GM12878 (cell line): ENCODE results near the gene TRIM37. TPM values are rescaled to one million over a fixed set of nuclear protein-coding genes. Genes with fewer than 3 reads are reported as not detected.

ENCODE experiments used
- ATAC-seq: fragments of 200-7000 bp; cut with Tn5 transposase; 3 replicates; pipeline ENCODE4 v1.9.1; 2020; ENCODE audit warnings: mild to moderate bottlenecking, moderate library complexity
- BruUV-seq: library from RNA; stranded (reverse); fragments of 400-500 nt; replicated peaks from 2 replicates; lab custom pipeline; 2021; lab: Mats Ljungman, UMichigan
- CTCF ChIA-PET: fragments of 300-600 bp; sonication (Branson Sonifier 250); formaldehyde crosslinking; extraction: SDS; loops from one replicate; lab custom pipeline; 2021; ENCODE audit warnings: inconsistent platforms; lab: Yijun Ruan, JAX
- POLR2A ChIA-PET: fragments of 350-600 bp; formaldehyde crosslinking; extraction: SDS; loops from one replicate; lab custom pipeline; 2021; ENCODE audit warnings: inconsistent platforms; lab: Charles Lee
- RAD21 ChIA-PET: fragments of 300-600 bp; sonication (Branson Sonifier 250); formaldehyde crosslinking; loops from one replicate; lab custom pipeline; 2023; ENCODE audit warnings: antibody characterized with exemption; ENCODE audit not compliant: unreplicated experiment; lab: Charles Lee
- SMC1A ChIA-PET: fragments of 300-600 bp; sonication (Branson Sonifier 250); formaldehyde crosslinking; loops from one replicate; lab custom pipeline; 2023; ENCODE audit not compliant: unreplicated experiment, uncharacterized antibody; lab: Charles Lee
- DNase-seq: peaks from one replicate; pipeline ENCODE4 v3.0.0-alpha.2; 2011; ENCODE audit warnings: low read depth, low spot score
- FAIRE-seq: peaks from 3 replicates; lab custom pipeline; 2011; peaks lifted over from hg19 to GRCh38; lab: Jason Lieb, UNC
- H2AFZ ChIP-seq: 2 replicates; pipeline ENCODE4 v1.6.0; 2011; ENCODE audit warnings: low read depth, low read length, control low read depth; ENCODE audit not compliant: control insufficient read depth
- H3K27ac ChIP-seq: 2 replicates; pipeline ENCODE4 v1.5.1; 2011; ENCODE audit warnings: control low read depth; ENCODE audit not compliant: control insufficient read depth, insufficient read depth
- H3K27me3 ChIP-seq, 2 experiments: replicated peaks in 1 of 2; 2 replicates each; pipeline versions ENCODE4 v1.6.0 to v1.6.1; 2011; ENCODE audit warnings: low read length in 1 of 2; ENCODE audit not compliant: control insufficient read depth in 2 of 2, insufficient read depth in 2 of 2
- H3K36me3 ChIP-seq, 2 experiments: 2 replicates each; pipeline ENCODE4 v1.5.1; 2011; ENCODE audit warnings: low read length in 1 of 2; ENCODE audit not compliant: control insufficient read depth in 2 of 2, insufficient read depth in 2 of 2
- H3K4me1 ChIP-seq: 2 replicates; pipeline ENCODE4 v1.6.1; 2011; ENCODE audit warnings: mild to moderate bottlenecking, low read length, moderate library complexity, mixed read lengths; ENCODE audit not compliant: control insufficient read depth, insufficient read depth
- H3K4me2 ChIP-seq: 2 replicates; pipeline ENCODE4 v1.6.0; 2011; ENCODE audit warnings: control low read depth; ENCODE audit not compliant: control insufficient read depth, insufficient read depth
- H3K4me3 ChIP-seq: fragments of 200-600 bp; sonication (generic); 2 replicates; pipeline ENCODE4 v1.5.1; 2016
- H3K79me2 ChIP-seq: 2 replicates; pipeline ENCODE4 v1.6.0; 2011; ENCODE audit warnings: low read length; ENCODE audit not compliant: control insufficient read depth, insufficient read depth
- H3K9ac ChIP-seq: 2 replicates; pipeline ENCODE4 v1.8.0; 2011; ENCODE audit warnings: low read length, control low read depth, mixed read lengths; ENCODE audit not compliant: control insufficient read depth, insufficient read depth
- H3K9me3 ChIP-seq: replicated peaks from 3 replicates; pipeline ENCODE4 v1.5.1; 2011; ENCODE audit warnings: mild to moderate bottlenecking, low read length; ENCODE audit not compliant: control insufficient read depth, insufficient read depth
- H4K20me1 ChIP-seq: 2 replicates; pipeline ENCODE4 v1.6.0; 2011; ENCODE audit not compliant: control insufficient read depth, insufficient read depth
- BCL11A ChIP-seq: IDR thresholded peaks from 2 replicates; pipeline ENCODE4 v1.6.1; 2011; ENCODE audit warnings: low read depth, low read length
- CEBPB ChIP-seq, 2 experiments: fragments of 150-350 bp in 1 of 2; IDR thresholded peaks; 2 replicates each; pipeline ENCODE4 v1.6.1; 2012 to 2014; ENCODE audit warnings: low read depth in 2 of 2, low read length in 2 of 2, borderline replicate concordance in 1 of 2, inconsistent platforms in 1 of 2
- EGR1 ChIP-seq, 2 experiments: IDR thresholded peaks; 1 replicate in 1 of 2; 2 replicates in 1 of 2; pipeline ENCODE4 v1.6.1; 2011 to 2012; ENCODE audit warnings: low read depth in 2 of 2, low read length in 2 of 2, borderline replicate concordance in 1 of 2, mild to moderate bottlenecking in 1 of 2, moderate library complexity in 1 of 2
- ELK1 ChIP-seq: IDR thresholded peaks from 2 replicates; pipeline ENCODE4 v1.6.1; 2012; ENCODE audit warnings: low read depth, low read length, improper control_type of control experiment
- ETV6 ChIP-seq, 2 experiments: fragments of 450-650 bp in 1 of 2; IDR thresholded peaks in 1 of 2; conservative IDR thresholded peaks in 1 of 2; 2 replicates each; pipeline ENCODE4 v1.6.1; 2014; ENCODE audit warnings: antibody characterized with exemption in 1 of 2, borderline replicate concordance in 1 of 2, low read depth in 1 of 2, mild to moderate bottlenecking in 1 of 2, moderate library complexity in 1 of 2
- FOS ChIP-seq: IDR thresholded peaks from 3 replicates; pipeline ENCODE4 v1.6.1; 2011; ENCODE audit warnings: borderline replicate concordance; ENCODE audit not compliant: insufficient read length; ENCODE audit errors: extremely low read depth
- IRF3 ChIP-seq: fragments of 450-650 bp; IDR thresholded peaks from 2 replicates; pipeline ENCODE4 v1.6.1; 2014; ENCODE audit warnings: mild to moderate bottlenecking
- NFXL1 ChIP-seq: fragments of 450-650 bp; IDR thresholded peaks from 2 replicates; pipeline ENCODE4 v1.6.1; 2017; ENCODE audit warnings: antibody characterized with exemption, mild to moderate bottlenecking, borderline replicate concordance
- RB1 ChIP-seq: fragments of 450-650 bp; formaldehyde crosslinking; IDR thresholded peaks from 2 replicates; pipeline ENCODE4 v1.6.1; 2017; ENCODE audit warnings: mild to moderate bottlenecking, borderline replicate concordance
- ZZZ3 ChIP-seq: IDR thresholded peaks from 2 replicates; pipeline ENCODE4 v1.6.1; 2011; ENCODE audit warnings: low read depth; ENCODE audit not compliant: control insufficient read depth, insufficient read length
- WGBS: methylation state at CpG from one replicate; pipeline ENCODE4 v1.1.6; 2016; ENCODE audit warnings: low lambda C conversion rate; ENCODE audit not compliant: insufficient replicate concordance, insufficient coverage; ENCODE audit errors: missing lambda C conversion rate; 5-methylcytosine and 5-hydroxymethylcytosine counted together
- in situ Hi-C: fragments of 300-500 bp; cut with MboI; formaldehyde crosslinking; loops from 9 replicates; pipeline ENCODE4 v1.14.3; 2018; ENCODE audit warnings: mixed read lengths
- intact Hi-C: fragments of 100-400 bp; cut with micrococcal nuclease; formaldehyde crosslinking; loops from one replicate; pipeline ENCODE4 v1.14.2; 2022; ENCODE audit not compliant: unreplicated experiment
- polyA plus RNA-seq, 11 experiments: library from polyadenylated mRNA; depleted of rRNA in 4 of 11; unstranded in 6 of 11; stranded (reverse) in 5 of 11; fragments of >200 nt; fragmentation: Nextera tagmentation in 4 of 11; fragmentation: Illumina TruSeq in 1 of 11; extraction: Ambion mirVana in 4 of 11; extraction: Trizol in 1 of 11; gene quantifications; 1 replicate in 1 of 11; 2 replicates in 10 of 11; pipeline versions ENCODE4 v1.2.1 to v1.2.3, GENCODE V29; 2011 to 2016; ENCODE audit warnings: inconsistent platforms in 2 of 11, missing spikeins in 2 of 11, low read depth in 1 of 11
- total RNA-seq, 4 experiments: library from RNA; depleted of rRNA in 3 of 4; stranded (reverse); fragments of >200 nt in 3 of 4; fragmentation: Illumina TruSeq in 1 of 4; extraction: Trizol in 1 of 4; gene quantifications; 2 replicates each; pipeline versions ENCODE4 v1.2.1 to v1.2.3, GENCODE V29; 2013 to 2021

Gene TRIM37
- total and polyA plus RNA-seq, 10 of the 15 experiments (the other 5 are each of a cell fraction or from before 2014, with no cell fraction given), result 4.8 to 20.6 (median 18.1) TPM

GRCh38 chr17:59105852-59106462 is 723 bp downstream of the TRIM37 start:
- H3K4me1 ChIP-seq, result peaks cover 4% of the 10 kb centered on the region; the same call in 1 of the 2 replicates
- no peak for DNase-seq
- H3K36me3 ChIP-seq, result no peaks in the 10 kb centered on the region; a peak in 2 of 4 replicates
- SMC1A ChIA-PET, result interaction anchor here (1.0 to 1.8 kb wide), 5 partner anchors 11 to 51 kb away, joined by 3 to 7 read pairs (median 3); partner anchors contain the start of genes PRR11 and SKA2
- 0% methylated on average over 18 of the region's 18 CpGs for WGBS
- TF ChIP-seq ZZZ3, result no peak
- TF ChIP-seq RB1, result no peak
- no peak for TF ChIP-seq ELK1
- TF ChIP-seq BCL11A, result no peak
- TF ChIP-seq NFXL1, result peak; percentile 60; the same call in 1 of the 2 replicates
- no peak for TF ChIP-seq FOS
- TF ChIP-seq EGR1 (IDR thresholded peaks at IDR 0.05; ENCODE audit: borderline replicate concordance in 1 of 2, low read depth in 2 of 2, low read length in 2 of 2), result no peak
- no peak for TF ChIP-seq CEBPB (IDR thresholded peaks at IDR 0.05; ENCODE audit: borderline replicate concordance in 1 of 2, low read depth in 2 of 2, low read length in 2 of 2)
- TF ChIP-seq IRF3, result no peak
- TF ChIP-seq ETV6 (conservative IDR thresholded peaks at IDR 0.05 in 1 of 2, IDR thresholded peaks at IDR 0.05 in 1 of 2; ENCODE audit: borderline replicate concordance in 1 of 2, low read depth in 1 of 2), result peak in 1 of 2 experiments; percentile 32; a peak in 1 of 4 replicates
- TF ChIP-seq, all 136 proteins: peak for 2
- H3K4me2 ChIP-seq, result peak overlapping the region; percentile 77
- ATAC-seq (peak; percentile 62), FAIRE-seq (no peak)
- no TSS peak for BruUV-seq
- peak overlapping the region; percentile 77 for H3K27ac ChIP-seq
- H3K79me2 ChIP-seq, result peaks cover 40% of the 10 kb centered on the region
- H3K9ac ChIP-seq, result peak overlapping the region; percentile 74
- peak overlapping the region; percentile 90 for H3K4me3 ChIP-seq
- intact Hi-C loops (loop anchor here (2.0 kb wide), 1 partner anchor 49 kb away; the partner anchor contains the start of genes PRR11 and SKA2), in situ Hi-C loops (no loop called here)
- RAD21 ChIA-PET, result interaction anchor here (1.0 to 3.6 kb wide), 5 partner anchors 11 to 105 kb away, joined by 3 to 11 read pairs (median 3); partner anchors contain the start of genes PRR11 and SKA2
- CTCF ChIA-PET, result interaction anchor here (0.9 to 1.6 kb wide), 5 partner anchors 11 to 56 kb away, joined by 3 to 5 read pairs (median 5); partner anchors contain the start of gene SKA2
- peak overlapping the region; percentile 49 for H2AFZ ChIP-seq
- H3K9me3 ChIP-seq, result no peaks in the 10 kb centered on the region
- H4K20me1 ChIP-seq, result no peaks in the 10 kb centered on the region
- H3K27me3 ChIP-seq, result no peaks in the 10 kb centered on the region
- POLR2A ChIA-PET, result interaction anchor here (1.0 to 2.1 kb wide), 5 partner anchors 12 to 51 kb away, joined by 5 to 8 read pairs (median 5); partner anchors contain the start of genes PRR11 and SKA2
